Prostate gland (tissue), 2 donors: ENCODE data around the gene PPM1B. TPM values are rescaled to one million over a fixed set of nuclear protein-coding genes. Genes with fewer than 3 reads are reported as not detected.

ENCODE experiments used
- DNase-seq: peaks from one replicate; pipeline ENCODE4 v3.0.0-alpha.2; 2019; ENCODE audit warnings: low spot score
- H3K27ac ChIP-seq, 2 donors: fragments of 200-600 bp; sonication (generic); 2 replicates each; pipeline ENCODE4 v1.5.1; 2017 to 2019
- H3K27me3 ChIP-seq: fragments of 200-600 bp; sonication (generic); replicated peaks from 2 replicates; pipeline ENCODE4 v1.5.1; 2019; ENCODE audit not compliant: insufficient read depth
- H3K36me3 ChIP-seq, 2 donors: fragments of 200-600 bp; sonication (generic); 1 replicate in 1 of 2; 2 replicates in 1 of 2; pipeline versions ENCODE4 v1.5.1 to v1.8.1; 2017 to 2019
- H3K4me1 ChIP-seq: fragments of 200-600 bp; sonication (generic); replicated peaks from 2 replicates; pipeline ENCODE4 v1.5.1; 2019
- H3K4me3 ChIP-seq, 2 donors: fragments of 200-600 bp; sonication (generic); 2 replicates each; pipeline ENCODE4 v1.5.1; 2017 to 2019
- H3K9me3 ChIP-seq: fragments of 200-600 bp; sonication (generic); 2 replicates; pipeline ENCODE4 v1.5.1; 2017
- POLR2A ChIP-seq: fragments of 450-650 bp; IDR thresholded peaks from one replicate; pipeline ENCODE4 v1.6.1; 2016; ENCODE audit warnings: antibody characterized with exemption, mild to moderate bottlenecking
- POLR2AphosphoS5 ChIP-seq: sonication (generic); formaldehyde crosslinking; IDR thresholded peaks from one replicate; pipeline ENCODE4 v1.6.1; 2017; ENCODE audit warnings: antibody characterized with exemption
- WGBS: methylation state at CpG from one replicate; pipeline ENCODE4 v1.1.5; 2018; 5-methylcytosine and 5-hydroxymethylcytosine counted together
- intact Hi-C: fragments of 100-400 bp; cut with DNase I; formaldehyde crosslinking; loops from one replicate; pipeline ENCODE4 v1.14.2; 2022
- total RNA-seq, 2 donors: library from RNA; depleted of rRNA; stranded (reverse); fragments of >200 nt; gene quantifications; one replicate each; pipeline ENCODE4 v1.1.0, GENCODE V29; 2016
- TF ChIP-seq, protein P1 (sequence below), 4 experiments: fragments of 200-600 bp in 2 of 4; fragments of 450-650 bp in 2 of 4; sonication (generic) in 2 of 4; IDR thresholded peaks; 1 replicate in 3 of 4; 2 replicates in 1 of 4; pipeline ENCODE4 v1.5.1; 2016 to 2019; ENCODE audit warnings: antibody characterized with exemption in 4 of 4, mild to moderate bottlenecking in 2 of 4, moderate library complexity in 2 of 4

The PPM1B gene
- total RNA-seq, 2 donors from 2014 or later, result 59.9 to 65.4 TPM

DNA sequence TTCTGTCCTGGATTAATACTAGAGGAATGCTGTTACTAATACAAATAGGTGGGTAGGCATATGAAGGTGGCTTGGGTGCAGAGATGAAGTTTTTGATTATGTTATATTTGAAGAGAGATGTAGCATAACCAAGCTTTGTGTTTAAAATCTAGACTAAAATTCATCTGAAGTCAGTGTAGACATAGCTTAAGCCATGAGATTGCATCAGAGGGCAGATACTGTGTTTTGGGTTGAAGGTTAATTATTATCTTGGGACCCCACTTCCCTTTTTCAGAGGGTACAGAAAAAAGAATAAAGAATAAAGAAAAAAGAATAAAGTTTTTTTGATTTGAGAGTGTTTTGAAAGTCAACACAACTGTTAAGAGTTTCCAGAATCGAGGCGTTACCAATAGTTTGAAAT is 13.0 kb downstream of the PPM1B start:
- TF ChIP-seq POLR2A (no peak), POLR2AphosphoS5 (no peak)
- TF ChIP-seq, protein P1, sequence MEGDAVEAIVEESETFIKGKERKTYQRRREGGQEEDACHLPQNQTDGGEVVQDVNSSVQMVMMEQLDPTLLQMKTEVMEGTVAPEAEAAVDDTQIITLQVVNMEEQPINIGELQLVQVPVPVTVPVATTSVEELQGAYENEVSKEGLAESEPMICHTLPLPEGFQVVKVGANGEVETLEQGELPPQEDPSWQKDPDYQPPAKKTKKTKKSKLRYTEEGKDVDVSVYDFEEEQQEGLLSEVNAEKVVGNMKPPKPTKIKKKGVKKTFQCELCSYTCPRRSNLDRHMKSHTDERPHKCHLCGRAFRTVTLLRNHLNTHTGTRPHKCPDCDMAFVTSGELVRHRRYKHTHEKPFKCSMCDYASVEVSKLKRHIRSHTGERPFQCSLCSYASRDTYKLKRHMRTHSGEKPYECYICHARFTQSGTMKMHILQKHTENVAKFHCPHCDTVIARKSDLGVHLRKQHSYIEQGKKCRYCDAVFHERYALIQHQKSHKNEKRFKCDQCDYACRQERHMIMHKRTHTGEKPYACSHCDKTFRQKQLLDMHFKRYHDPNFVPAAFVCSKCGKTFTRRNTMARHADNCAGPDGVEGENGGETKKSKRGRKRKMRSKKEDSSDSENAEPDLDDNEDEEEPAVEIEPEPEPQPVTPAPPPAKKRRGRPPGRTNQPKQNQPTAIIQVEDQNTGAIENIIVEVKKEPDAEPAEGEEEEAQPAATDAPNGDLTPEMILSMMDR (IDR thresholded peaks at IDR 0.05), result no peak
- 92% methylated on average over 2 of the region's 2 CpGs for WGBS
- intact Hi-C loops, result no loop called here
- DNase-seq, result no peak
- Histone ChIP-seq H3K9me3 (no peaks in the 10 kb centered on the region), H3K4me1 (no peaks in the 10 kb centered on the region), H3K4me3 (no peak overlapping the region), H3K27ac (no peak overlapping the region), H3K27me3 (no peaks in the 10 kb centered on the region), H3K36me3 (no peaks in the 10 kb centered on the region)

DNA sequence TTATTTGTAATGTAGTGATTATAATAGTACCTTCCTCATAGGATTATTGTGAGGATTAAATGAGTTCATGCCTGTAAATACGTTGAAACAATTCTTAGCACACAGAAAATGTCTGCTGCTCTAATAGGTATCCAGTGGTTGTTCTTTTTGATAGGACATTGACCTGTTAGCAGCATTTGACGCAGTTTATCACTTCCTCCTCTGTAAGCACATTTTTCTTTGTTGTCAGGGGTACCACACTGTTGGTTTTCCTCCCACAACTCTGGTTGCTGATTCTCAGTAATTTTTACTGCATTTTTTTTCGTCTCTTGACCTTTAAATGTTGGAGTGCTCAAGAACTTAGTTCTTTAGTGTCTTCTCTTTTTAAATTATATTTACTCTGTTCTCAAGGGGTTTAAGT is 15.4 kb downstream of the PPM1B start:
- no peak overlapping the region for H3K4me3 ChIP-seq
- no peaks in the 10 kb centered on the region for H3K27me3 ChIP-seq
- DNase-seq, result no peak
- H3K36me3 ChIP-seq, result no peaks in the 10 kb centered on the region
- H3K4me1 ChIP-seq, result no peaks in the 10 kb centered on the region
- intact Hi-C loops, result no loop called here
- TF ChIP-seq POLR2AphosphoS5, result no peak
- no peak for TF ChIP-seq POLR2A
- TF ChIP-seq, protein P1 (IDR thresholded peaks at IDR 0.05), result no peak
- H3K9me3 ChIP-seq, result no peaks in the 10 kb centered on the region
- no peak overlapping the region for H3K27ac ChIP-seq
- 57% methylated on average over 3 of the region's 3 CpGs for WGBS

DNA sequence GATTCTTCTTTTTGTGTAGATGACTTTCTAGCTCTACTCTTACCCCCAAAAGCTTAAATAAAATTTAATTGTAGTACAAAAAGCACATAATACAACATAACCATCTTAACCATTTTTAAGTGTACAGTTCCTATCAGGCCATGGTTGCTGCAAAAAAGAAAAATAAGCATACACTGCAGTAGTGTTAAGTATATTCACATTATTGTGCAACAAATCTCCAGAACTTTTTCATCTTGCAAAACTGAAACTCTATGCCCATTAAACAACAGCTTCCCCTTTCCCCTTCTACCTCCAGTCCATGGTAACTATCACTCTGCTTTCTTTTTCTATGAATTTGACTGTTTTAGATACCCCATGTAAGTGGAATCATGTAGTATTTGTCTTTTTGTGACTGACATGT is 18.1 kb downstream of the PPM1B start:
- no peaks in the 10 kb centered on the region for H3K9me3 ChIP-seq
- H3K4me3 ChIP-seq, result no peak overlapping the region
- no peaks in the 10 kb centered on the region for H3K27me3 ChIP-seq
- DNase-seq, result no peak
- no peak for TF ChIP-seq POLR2A
- TF ChIP-seq, protein P1 (IDR thresholded peaks at IDR 0.05), result no peak
- TF ChIP-seq POLR2AphosphoS5, result no peak
- intact Hi-C loops, result no loop called here
- H3K27ac ChIP-seq, result no peak overlapping the region
- no peaks in the 10 kb centered on the region for H3K36me3 ChIP-seq
- no peaks in the 10 kb centered on the region for H3K4me1 ChIP-seq

DNA sequence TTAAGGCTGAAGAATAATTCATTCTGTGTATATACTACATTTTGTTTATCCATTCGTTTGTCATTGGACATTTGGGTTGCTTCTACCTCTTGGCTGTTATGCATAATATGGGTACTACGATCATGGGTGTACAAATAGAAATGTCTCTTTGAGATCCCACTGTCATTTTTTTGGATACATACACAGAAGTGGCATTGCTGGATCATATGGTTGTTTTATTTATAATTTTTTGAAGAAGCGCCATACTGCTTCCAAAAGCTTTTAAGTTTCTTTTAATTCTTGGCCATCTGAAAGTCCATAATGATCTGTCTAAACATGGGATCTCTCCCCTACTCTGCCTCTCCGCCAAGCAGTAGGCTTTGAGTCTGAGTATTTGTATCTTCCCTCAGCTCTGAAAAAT is 18.6 kb downstream of the PPM1B start:
- no peaks in the 10 kb centered on the region for H3K36me3 ChIP-seq
- H3K27me3 ChIP-seq, result no peaks in the 10 kb centered on the region
- no peak overlapping the region for H3K27ac ChIP-seq
- H3K9me3 ChIP-seq, result no peaks in the 10 kb centered on the region
- intact Hi-C loops, result no loop called here
- H3K4me1 ChIP-seq, result no peaks in the 10 kb centered on the region
- DNase-seq, result no peak
- TF ChIP-seq, protein P1 (IDR thresholded peaks at IDR 0.05), result no peak
- TF ChIP-seq POLR2AphosphoS5 (no peak), POLR2A (no peak)
- WGBS, result 91% methylated on average over 4 of the region's 4 CpGs
- H3K4me3 ChIP-seq, result no peak overlapping the region

DNA sequence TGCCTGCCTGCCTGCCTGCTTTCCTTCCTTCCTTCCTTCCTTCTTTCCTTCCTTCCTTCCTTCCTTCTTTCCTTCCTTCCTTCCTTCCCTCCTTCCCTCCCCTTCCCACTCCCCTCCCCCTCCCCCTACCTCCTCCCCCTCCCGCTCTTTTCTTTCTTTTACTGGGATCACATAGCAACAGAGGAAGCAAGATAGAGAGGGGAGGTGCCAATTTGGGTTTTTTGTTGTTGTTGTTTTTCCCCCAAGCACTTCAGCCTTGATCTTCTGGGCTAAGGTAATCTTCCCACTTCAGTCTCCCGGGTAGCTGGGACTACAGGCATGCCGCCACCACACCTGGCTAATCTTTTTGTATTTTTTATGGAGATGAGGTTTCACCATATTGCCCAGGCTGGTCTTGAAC is 20.0 kb downstream of the PPM1B start:
- H3K27ac ChIP-seq, result no peak overlapping the region
- 82% methylated on average over 3 of the region's 3 CpGs for WGBS
- no peak for DNase-seq
- H3K4me1 ChIP-seq, result no peaks in the 10 kb centered on the region
- H3K9me3 ChIP-seq, result no peaks in the 10 kb centered on the region
- H3K27me3 ChIP-seq, result no peaks in the 10 kb centered on the region
- no peaks in the 10 kb centered on the region for H3K36me3 ChIP-seq
- H3K4me3 ChIP-seq, result no peak overlapping the region
- intact Hi-C loops, result no loop called here
- TF ChIP-seq POLR2AphosphoS5 (no peak), POLR2A (no peak)
- TF ChIP-seq, protein P1 (IDR thresholded peaks at IDR 0.05), result no peak
